K562 (cell line): ENCODE results near the gene MRPS10. TPM values are rescaled to one million over a fixed set of nuclear protein-coding genes. Genes with fewer than 3 reads are reported as not detected.

Experiments
- ATAC-seq: fragments of 200-7000 bp; cut with Tn5 transposase; 3 replicates; pipeline ENCODE4 v1.9.1; 2020; ENCODE audit warnings: moderate library complexity
- BruUV-seq: library from RNA; stranded (reverse); fragments of 400-500 nt; replicated peaks from 2 replicates; lab custom pipeline; 2021; lab: Mats Ljungman, UMichigan
- CTCF ChIA-PET: fragments of 300-600 bp; formaldehyde crosslinking; extraction: SDS; loops from one replicate; lab custom pipeline; 2021; ENCODE audit warnings: low intra/inter-chr PET ratio; lab: Yijun Ruan, JAX
- POLR2A ChIA-PET: fragments of 300-600, 350-650 bp; sonication (Branson Sonifier 250); formaldehyde crosslinking; extraction: SDS; loops from one replicate; lab custom pipeline; 2021; ENCODE audit warnings: antibody characterized with exemption, inconsistent platforms; lab: Yijun Ruan, JAX
- DNase-seq, 4 experiments: peaks; one replicate each; pipeline versions ENCODE4 v3.0.0 to v3.0.0-alpha.2; 2011 to 2018; ENCODE audit warnings: low spot score in 3 of 4, mixed read lengths in 3 of 4; ENCODE audit errors: extremely low read depth in 1 of 4
- FAIRE-seq: peaks from 2 replicates; lab custom pipeline; 2011; peaks lifted over from hg19 to GRCh38; lab: Jason Lieb, UNC
- H2AFZ ChIP-seq: 2 replicates; pipeline ENCODE4 v1.6.0; 2011; ENCODE audit warnings: low read depth, low read length, control low read depth, inconsistent platforms
- H3K27ac ChIP-seq: fragments of 200-600 bp; 3 replicates; pipeline ENCODE4 v1.8.0; 2011; ENCODE audit warnings: low read depth, mild to moderate bottlenecking, control low read depth, inconsistent platforms, low read length, moderate library complexity, mixed read lengths; ENCODE audit errors: extremely low read depth
- H3K27me3 ChIP-seq, 2 experiments: fragments of 300-600 bp in 1 of 2; 2 replicates in 1 of 2; 3 replicates in 1 of 2; pipeline versions ENCODE4 v1.6.0 to v1.8.0; 2011; ENCODE audit warnings: inconsistent platforms in 2 of 2, low read length in 2 of 2, mild to moderate bottlenecking in 1 of 2, mixed read lengths in 1 of 2, moderate library complexity in 1 of 2; ENCODE audit not compliant: control insufficient read depth in 2 of 2, insufficient read depth in 2 of 2
- H3K36me3 ChIP-seq: fragments of 300-600 bp; 3 replicates; pipeline ENCODE4 v1.8.0; 2011; ENCODE audit warnings: mild to moderate bottlenecking, low read length, inconsistent platforms; ENCODE audit not compliant: control insufficient read depth, insufficient read depth
- H3K4me1 ChIP-seq, 2 experiments: fragments of 200-600 bp in 1 of 2; replicated peaks in 1 of 2; 2 replicates in 1 of 2; 3 replicates in 1 of 2; pipeline versions ENCODE4 v1.5.1 to v1.8.0; 2011; ENCODE audit warnings: inconsistent platforms in 2 of 2, low read length in 2 of 2, mild to moderate bottlenecking in 1 of 2, mixed read lengths in 1 of 2, moderate library complexity in 1 of 2; ENCODE audit not compliant: control insufficient read depth in 2 of 2, insufficient read depth in 2 of 2
- H3K4me2 ChIP-seq: 2 replicates; pipeline ENCODE4 v1.6.1; 2011; ENCODE audit warnings: low read length, control low read depth, inconsistent platforms, mixed read lengths; ENCODE audit not compliant: insufficient read depth
- H3K4me3 ChIP-seq: fragments of 200-600 bp; sonication (generic), shearing (Covaris generic); 2 replicates; pipeline ENCODE4 v1.5.1; 2016; ENCODE audit warnings: control low read depth, inconsistent platforms
- H3K79me2 ChIP-seq: fragments of 200-600 bp; 3 replicates; pipeline ENCODE4 v1.8.0; 2011; ENCODE audit warnings: low read length, inconsistent platforms; ENCODE audit not compliant: control insufficient read depth, insufficient read depth
- H3K9ac ChIP-seq, 2 experiments: 2 replicates each; pipeline versions ENCODE4 v1.6.0 to v1.6.1; 2011; ENCODE audit warnings: low read depth in 2 of 2, low read length in 2 of 2, control low read depth in 1 of 2, inconsistent platforms in 1 of 2, mild to moderate bottlenecking in 1 of 2, mixed read lengths in 1 of 2; ENCODE audit not compliant: insufficient read depth in 1 of 2
- H3K9me1 ChIP-seq: one replicate; pipeline ENCODE4 v1.6.0; 2011; ENCODE audit warnings: inconsistent platforms, mild to moderate bottlenecking, low read length, moderate library complexity; ENCODE audit not compliant: control insufficient read depth, insufficient read depth
- H3K9me3 ChIP-seq: replicated peaks from 2 replicates; pipeline ENCODE4 v1.5.1; 2011; ENCODE audit warnings: low read depth, low read length, inconsistent platforms; ENCODE audit not compliant: control insufficient read depth, insufficient read depth
- H4K20me1 ChIP-seq: replicated peaks from 2 replicates; pipeline ENCODE4 v1.6.1; 2011; ENCODE audit warnings: low read length, inconsistent platforms, mixed read lengths; ENCODE audit not compliant: control insufficient read depth, insufficient read depth
- CBFA2T2 ChIP-seq: fragments of 450-650 bp; conservative IDR thresholded peaks from 2 replicates; pipeline ENCODE4 v1.6.1; 2017; ENCODE audit warnings: mild to moderate bottlenecking
- CBX3 ChIP-seq, 2 experiments: IDR thresholded peaks; 1 replicate in 1 of 2; 2 replicates in 1 of 2; pipeline ENCODE4 v1.6.1; 2012; ENCODE audit warnings: inconsistent platforms in 2 of 2, low read length in 2 of 2, borderline replicate concordance in 1 of 2, control low read depth in 1 of 2
- DACH1 ChIP-seq: fragments of 450-650 bp; IDR thresholded peaks from 2 replicates; pipeline ENCODE4 v1.6.1; 2018; ENCODE audit not compliant: partially characterized antibody
- ESRRA ChIP-seq: fragments of 450-650 bp; IDR thresholded peaks from 2 replicates; pipeline ENCODE4 v1.6.1; 2014; ENCODE audit warnings: low read depth, mild to moderate bottlenecking, moderate library complexity, borderline replicate concordance
- KDM1A ChIP-seq, 2 experiments: fragments of 450-650 bp; IDR thresholded peaks; 2 replicates each; pipeline ENCODE4 v1.6.1; 2016; ENCODE audit warnings: mild to moderate bottlenecking in 2 of 2
- KLF6 ChIP-seq: fragments of 250-450 bp; sonication (Bioruptor Pico); IDR thresholded peaks from 2 replicates; pipeline ENCODE4 v1.4.0; 2020; ENCODE audit warnings: mild to moderate bottlenecking, moderate library complexity, borderline replicate concordance
- NONO ChIP-seq, 2 experiments: fragments of 200-400 bp in 1 of 2; fragments of 450-650 bp in 1 of 2; formaldehyde crosslinking in 1 of 2; IDR thresholded peaks; 2 replicates each; pipeline ENCODE4 v1.6.1; 2017; ENCODE audit warnings: low read depth in 2 of 2, mild to moderate bottlenecking in 2 of 2, moderate library complexity in 2 of 2, low read length in 1 of 2
- NRF1 ChIP-seq, 2 experiments: fragments of 450-650 bp; IDR thresholded peaks in 1 of 2; conservative IDR thresholded peaks in 1 of 2; 2 replicates each; pipeline ENCODE4 v1.6.1; 2014; ENCODE audit warnings: mild to moderate bottlenecking in 2 of 2
- PKNOX1 ChIP-seq: fragments of 450-650 bp; IDR thresholded peaks from 2 replicates; pipeline ENCODE4 v1.6.1; 2016
- RCOR1 ChIP-seq, 2 experiments: IDR thresholded peaks; 2 replicates each; pipeline ENCODE4 v1.6.1; 2012; ENCODE audit warnings: low read depth in 2 of 2, low read length in 2 of 2, borderline replicate concordance in 1 of 2, improper control_type of control experiment in 1 of 2
- SMARCE1 ChIP-seq: fragments of 450-650 bp; IDR thresholded peaks from 2 replicates; pipeline ENCODE4 v1.7.1; 2016; ENCODE audit warnings: mild to moderate bottlenecking
- SRSF9 ChIP-seq: fragments of 200-400 bp; formaldehyde crosslinking; IDR thresholded peaks from 2 replicates; pipeline ENCODE4 v1.6.1; 2017; ENCODE audit warnings: low read depth, low read length, borderline replicate concordance
- ZNF146 ChIP-seq: IDR thresholded peaks from one replicate; pipeline ENCODE4 v1.6.1; 2018; ENCODE audit warnings: missing compliant biosample characterization; ENCODE audit not compliant: unreplicated experiment
- ZNF232 ChIP-seq: sonication (generic); formaldehyde crosslinking; IDR thresholded peaks from 2 replicates; pipeline ENCODE4 v1.8.0; 2022; ENCODE audit warnings: mild to moderate bottlenecking, missing genetic modification reagents
- ZNF583 ChIP-seq: fragments of 250-450 bp; sonication (Bioruptor Pico); IDR thresholded peaks from 2 replicates; pipeline ENCODE4 v1.4.0; 2020
- ZNF668 ChIP-seq: fragments of 250-450 bp; sonication (Bioruptor Pico); IDR thresholded peaks from 2 replicates; pipeline ENCODE4 v1.8.0; 2022; ENCODE audit warnings: mild to moderate bottlenecking, inconsistent platforms
- WGBS: fragments of 100-300 bp; shearing (Covaris generic); methylation state at CpG from one replicate; pipeline ENCODE4 v1.1.6; 2016; ENCODE audit warnings: low coverage, mixed read lengths; ENCODE audit not compliant: insufficient coverage; ENCODE audit errors: missing lambda C conversion rate; 5-methylcytosine and 5-hydroxymethylcytosine counted together
- in situ Hi-C: fragments of 300-500 bp; cut with MboI; formaldehyde crosslinking; loops from 4 replicates; pipeline ENCODE4 v1.15.0; 2018; ENCODE audit warnings: inconsistent platforms, mixed read lengths
- intact Hi-C: fragments of 100-400 bp; cut with micrococcal nuclease; formaldehyde crosslinking; loops from 2 replicates; pipeline ENCODE4 v1.14.2; 2022
- polyA plus RNA-seq, 8 experiments: library from polyadenylated mRNA; depleted of rRNA in 4 of 8; stranded (reverse) in 5 of 8; unstranded in 3 of 8; fragments of >200 nt; fragmentation: Nextera tagmentation in 2 of 8; fragmentation: Illumina TruSeq in 1 of 8; extraction: Ambion mirVana in 2 of 8; extraction: Trizol in 1 of 8; gene quantifications; 2 replicates each; pipeline versions ENCODE4 v1.2.1 to v1.2.3, GENCODE V29; 2011 to 2014; ENCODE audit warnings: inconsistent platforms in 1 of 8, missing spikeins in 1 of 8
- total RNA-seq, 7 experiments: library from RNA; depleted of rRNA in 6 of 7; stranded (reverse); fragments of >200 nt in 6 of 7; fragmentation: Illumina TruSeq in 2 of 7; extraction: Trizol in 2 of 7; gene quantifications; 2 replicates each; pipeline versions ENCODE4 v1.2.1 to v1.2.3, GENCODE V29; 2011 to 2021; ENCODE audit warnings: low replicate concordance in 1 of 7
- TF ChIP-seq, protein P1 (sequence below): sonication (generic); IDR thresholded peaks from 2 replicates; pipeline ENCODE4 v1.6.1; 2016

The MRPS10 gene
- total and polyA plus RNA-seq, 9 of the 15 experiments (the other 6 are each of a cell fraction or from before 2014, with no cell fraction given), result 48.6 to 166 (median 93.7) TPM

GRCh38 chr6:42199106-42199981, 18.3 kb downstream of the MRPS10 start:
- Histone ChIP-seq H3K27ac (peak overlapping the region; percentile 83), H3K9ac (peak overlapping the region in 1 of 2 experiments; percentile 14; a peak in 1 of 4 replicates), H3K9me1 (no peaks in the 10 kb centered on the region), H3K79me2 (no peaks in the 10 kb centered on the region), H2AFZ (no peak overlapping the region), H3K4me3 (no peak overlapping the region), H3K36me3 (peaks cover 15% of the 10 kb centered on the region; the same call in 2 of the 3 replicates), H3K4me2 (peak overlapping the region; percentile 13; the same call in 1 of the 2 replicates), H4K20me1 (no peaks in the 10 kb centered on the region), H3K27me3 (no peaks in the 10 kb centered on the region), H3K4me1 (peaks cover 41 to 57% of the 10 kb centered on the region in 2 experiments), H3K9me3 (peaks cover 6% of the 10 kb centered on the region)
- FAIRE-seq (peak; percentile 99), ATAC-seq (peak; percentile 88), DNase-seq (peak; percentile 75 to 100 (median 86))
- 15% methylated on average over 5 of the region's 5 CpGs for WGBS
- no TSS peak for BruUV-seq
- intact Hi-C loops, result loop anchor here (2.0 to 10.0 kb wide), 2 partner anchors 15 to 265 kb away; no protein-coding TSS in a partner anchor
- ChIA-PET POLR2A (interaction anchor here (0.6 to 1.9 kb wide), 6 partner anchors 16 to 828 kb away, joined by 3 to 7 read pairs (median 4); no protein-coding TSS in a partner anchor), CTCF (interaction anchor here (0.6 kb wide), 1 partner anchor 412 kb away, joined by 8 read pairs; no protein-coding TSS in a partner anchor)
- in situ Hi-C loops, result no loop called here
- TF ChIP-seq ZNF146 (no peak), KDM1A (IDR thresholded peaks at IDR 0.05) (peak; percentile 89 to 94), NRF1 (conservative IDR thresholded peaks at IDR 0.05 in 1 of 2, IDR thresholded peaks at IDR 0.05 in 1 of 2) (peak; percentile 52 to 57), SRSF9 (no peak), CBFA2T2 (peak; percentile 99), ZNF668 (CRISPR knock-in tag) (0 out of 2 replicates have a peak, but pooled peaks have one; percentile 44), SMARCE1 (peak; percentile 96), KLF6 (no peak; the same call in 1 of the 2 replicates), ZNF583 (0 out of 2 replicates have a peak, but pooled peaks have one; percentile 32), PKNOX1 (peak; percentile 83), ZNF232 (CRISPR knock-in tag) (no peak), RCOR1 (IDR thresholded peaks at IDR 0.05; ENCODE audit: borderline replicate concordance in 1 of 2, low read depth in 2 of 2, low read length in 2 of 2) (peak; percentile 90 to 96; a peak in 3 of 4 replicates), NONO (IDR thresholded peaks at IDR 0.05; ENCODE audit: low read depth in 2 of 2, low read length in 1 of 2) (peak in 1 of 2 experiments; percentile 85; a peak in 2 of 4 replicates), CBX3 (IDR thresholded peaks at IDR 0.05; ENCODE audit: borderline replicate concordance in 1 of 2, low read length in 2 of 2) (peak in 1 of 2 experiments; percentile 99; a peak in 2 of 3 replicates), ESRRA (peak; percentile 98), DACH1 (peak; percentile 67)
- TF ChIP-seq, protein P1, sequence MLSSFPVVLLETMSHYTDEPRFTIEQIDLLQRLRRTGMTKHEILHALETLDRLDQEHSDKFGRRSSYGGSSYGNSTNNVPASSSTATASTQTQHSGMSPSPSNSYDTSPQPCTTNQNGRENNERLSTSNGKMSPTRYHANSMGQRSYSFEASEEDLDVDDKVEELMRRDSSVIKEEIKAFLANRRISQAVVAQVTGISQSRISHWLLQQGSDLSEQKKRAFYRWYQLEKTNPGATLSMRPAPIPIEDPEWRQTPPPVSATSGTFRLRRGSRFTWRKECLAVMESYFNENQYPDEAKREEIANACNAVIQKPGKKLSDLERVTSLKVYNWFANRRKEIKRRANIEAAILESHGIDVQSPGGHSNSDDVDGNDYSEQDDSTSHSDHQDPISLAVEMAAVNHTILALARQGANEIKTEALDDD, result peak; percentile 68
